ENCODE measurements around the gene NANOS3. TPM values are rescaled to one million over a fixed set of nuclear protein-coding genes. Genes with fewer than 3 reads are reported as not detected.

Gene NANOS3
- total RNA-seq, 2 experiments from 2014 or later: 0.56 to 1.3 TPM

DNA sequence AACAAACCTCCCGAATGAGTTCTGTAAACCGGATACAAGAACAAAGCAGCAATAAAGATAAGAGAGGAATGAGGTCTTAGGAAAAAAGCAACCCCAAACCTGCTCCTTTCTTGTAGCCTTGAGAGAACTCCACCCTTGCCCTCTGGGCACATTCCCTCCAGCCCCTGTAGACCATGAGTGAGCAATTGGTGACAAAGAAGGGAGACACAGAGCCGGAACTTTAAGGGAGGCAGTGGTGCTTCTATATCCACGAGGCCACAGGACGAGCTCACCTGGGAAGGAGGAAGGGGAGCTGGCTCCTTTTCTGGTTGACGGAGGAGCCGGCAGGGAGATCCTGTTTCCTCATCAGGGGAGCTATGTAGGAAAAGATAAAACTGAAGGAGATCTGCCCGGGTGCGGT lies 15.9 kb downstream of the NANOS3 start:
- no peak overlapping the region for H3K4me3 Mint-ChIP-seq
- intact Hi-C loops (cut with micrococcal nuclease): no loop called here
- H3K27ac Mint-ChIP-seq: no peak overlapping the region
- ChIA-PET POLR2A (interaction anchor here (0.9 kb wide), 1 partner anchor 12 kb away, joined by 3 read pairs; no protein-coding TSS in a partner anchor), CTCF (interaction anchor here (1.0 to 1.7 kb wide), 5 partner anchors 10 to 179 kb away, joined by 3 to 7 read pairs (median 5); partner anchors contain the start of gene MISP3)
- H3K36me3 Mint-ChIP-seq (ENCODE audit: low read depth): no peaks in the 10 kb centered on the region
- no peak for TF ChIP-seq CTCF (IDR thresholded peaks at IDR 0.05)
- H3K27me3 Mint-ChIP-seq: no peaks in the 10 kb centered on the region
- ATAC-seq (no peak), DNase-seq (no peak)
- no peaks in the 10 kb centered on the region for H3K4me1 Mint-ChIP-seq (ENCODE audit: low read depth)
- H3K9me3 Mint-ChIP-seq: no peaks in the 10 kb centered on the region

DNA sequence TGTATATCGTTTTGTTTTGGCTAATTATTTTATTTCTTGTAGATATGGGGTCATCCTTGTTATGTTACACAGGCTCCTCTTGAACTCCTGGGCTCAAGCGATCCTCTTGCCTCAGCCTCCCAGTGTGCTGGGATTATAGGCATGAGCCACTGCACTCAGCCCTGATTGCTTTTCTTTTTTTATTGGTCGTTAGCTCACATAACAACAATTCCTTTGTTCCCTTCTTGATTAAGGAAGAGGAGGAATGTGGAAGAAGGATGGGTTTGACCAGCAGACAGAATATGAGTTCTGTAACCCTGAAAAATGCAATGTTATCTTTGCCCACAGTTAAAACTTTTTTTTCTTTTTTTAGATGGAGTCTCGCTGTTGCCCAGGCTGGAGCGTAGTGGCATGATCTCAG lies 17.6 kb downstream of the NANOS3 start:
- intact Hi-C loops (cut with micrococcal nuclease): no loop called here
- H3K4me3 Mint-ChIP-seq: no peak overlapping the region
- no peak for ATAC-seq
- H3K27me3 Mint-ChIP-seq: no peaks in the 10 kb centered on the region
- no peak for TF ChIP-seq CTCF (IDR thresholded peaks at IDR 0.05)
- CTCF ChIA-PET: no interaction called here
- H3K27ac Mint-ChIP-seq: no peak overlapping the region
- DNase-seq: no peak
- no peaks in the 10 kb centered on the region for H3K36me3 Mint-ChIP-seq (ENCODE audit: low read depth)
- H3K9me3 Mint-ChIP-seq: no peaks in the 10 kb centered on the region
- H3K4me1 Mint-ChIP-seq (ENCODE audit: low read depth): no peaks in the 10 kb centered on the region
- POLR2A ChIA-PET: interaction anchor here (0.8 kb wide), 1 partner anchor 8 kb away, joined by 3 read pairs; no protein-coding TSS in a partner anchor

DNA sequence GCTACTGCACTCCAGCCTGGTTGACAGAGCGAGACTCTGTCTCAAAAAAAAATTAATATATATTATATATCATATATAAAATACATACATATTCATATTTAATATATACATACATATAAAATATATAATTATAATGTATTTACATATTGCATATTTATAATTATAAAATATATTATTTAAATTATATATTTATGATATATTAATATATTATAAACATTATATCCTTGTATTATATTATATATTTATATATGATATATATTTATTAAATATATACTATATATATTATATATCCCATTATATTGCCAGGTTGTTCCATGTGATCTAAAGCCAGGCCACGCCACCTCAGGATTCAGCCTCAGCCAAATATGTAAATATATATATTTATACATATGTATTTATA lies 19.3 kb downstream of the NANOS3 start:
- H3K4me3 Mint-ChIP-seq: no peak overlapping the region
- H3K27me3 Mint-ChIP-seq: no peaks in the 10 kb centered on the region
- TF ChIP-seq CTCF (IDR thresholded peaks at IDR 0.05): no peak
- H3K36me3 Mint-ChIP-seq (ENCODE audit: low read depth): no peaks in the 10 kb centered on the region
- no peaks in the 10 kb centered on the region for H3K9me3 Mint-ChIP-seq
- ChIA-PET CTCF (no interaction called here), POLR2A (no interaction called here)
- no peaks in the 10 kb centered on the region for H3K4me1 Mint-ChIP-seq (ENCODE audit: low read depth)
- no peak overlapping the region for H3K27ac Mint-ChIP-seq
- intact Hi-C loops (cut with micrococcal nuclease): no loop called here
- ATAC-seq: no peak
- no peak for DNase-seq

GRCh38 chr19:13899393-13899792 lies 22.5 kb downstream of the NANOS3 start:
- H3K27me3 Mint-ChIP-seq: no peaks in the 10 kb centered on the region
- DNase-seq (no peak), ATAC-seq (no peak)
- H3K9me3 Mint-ChIP-seq: no peaks in the 10 kb centered on the region
- intact Hi-C loops (cut with micrococcal nuclease): no loop called here
- no peak for TF ChIP-seq CTCF (IDR thresholded peaks at IDR 0.05)
- H3K27ac Mint-ChIP-seq: no peak overlapping the region
- CTCF ChIA-PET: interaction anchor here (1.1 to 1.7 kb wide), 3 partner anchors 149 to 160 kb away, joined by 3 to 7 read pairs (median 3); no protein-coding TSS in a partner anchor
- H3K4me1 Mint-ChIP-seq (ENCODE audit: low read depth): no peaks in the 10 kb centered on the region
- POLR2A ChIA-PET: interaction anchor here (1.6 kb wide), 1 partner anchor 11 kb away, joined by 4 read pairs; no protein-coding TSS in a partner anchor
- no peaks in the 10 kb centered on the region for H3K36me3 Mint-ChIP-seq (ENCODE audit: low read depth)
- H3K4me3 Mint-ChIP-seq: no peak overlapping the region

DNA sequence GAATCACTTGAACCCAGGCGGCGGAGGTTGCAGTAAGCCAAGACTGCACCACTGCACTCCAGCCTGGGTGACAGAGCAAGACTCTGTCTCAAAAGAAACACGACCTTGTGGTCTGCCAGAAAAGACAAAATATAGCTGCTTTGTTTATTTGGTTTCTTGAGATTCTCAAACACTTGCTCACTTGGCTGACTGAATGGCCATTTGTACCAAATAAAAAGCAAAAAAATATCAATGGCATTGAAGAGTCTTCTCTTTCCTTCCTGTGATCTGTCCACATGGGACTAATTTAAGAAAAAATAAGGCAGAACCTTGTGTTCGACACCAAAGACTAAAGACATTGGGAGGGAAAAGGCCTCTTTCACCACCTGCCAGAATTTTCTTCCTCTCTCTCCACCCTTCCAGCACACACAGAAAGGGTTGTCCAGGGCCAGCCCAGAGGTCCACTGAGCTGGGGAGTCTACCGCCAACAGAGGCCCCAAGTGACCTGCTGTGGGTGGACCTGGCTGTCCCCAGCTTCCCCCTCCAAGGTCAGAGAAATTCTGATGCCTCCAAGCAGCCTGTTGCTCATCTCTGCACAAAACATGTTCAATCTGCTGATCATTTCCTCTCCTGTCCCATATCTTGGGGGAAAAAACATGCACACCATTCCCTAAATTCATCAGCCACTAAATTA lies 23.1 kb downstream of the NANOS3 start:
- Mint-ChIP-seq H3K27me3 (no peaks in the 10 kb centered on the region), H3K36me3 (ENCODE audit: low read depth) (peaks cover 3% of the 10 kb centered on the region), H3K27ac (no peak overlapping the region), H3K4me3 (no peak overlapping the region), H3K4me1 (ENCODE audit: low read depth) (peaks cover 4% of the 10 kb centered on the region), H3K9me3 (no peaks in the 10 kb centered on the region)
- CTCF ChIA-PET: interaction anchor here (1.2 to 1.7 kb wide), 2 partner anchors 148 to 159 kb away, joined by 3 to 7 read pairs; no protein-coding TSS in a partner anchor
- no peak for ATAC-seq
- POLR2A ChIA-PET: interaction anchor here (1.6 kb wide), 1 partner anchor 12 kb away, joined by 4 read pairs; no protein-coding TSS in a partner anchor
- TF ChIP-seq CTCF (IDR thresholded peaks at IDR 0.05): no peak
- intact Hi-C loops (cut with micrococcal nuclease): no loop called here
- no peak for DNase-seq
